IMR-90 (cell line): ENCODE results near the gene OR10H5. TPM values are rescaled to one million over a fixed set of nuclear protein-coding genes. Genes with fewer than 3 reads are reported as not detected.

Source experiments
- ATAC-seq: fragments of 200-7000 bp; cut with Tn5 transposase; 2 replicates; pipeline ENCODE4 v1.9.1; 2020; ENCODE audit warnings: low read depth, mild to moderate bottlenecking, moderate library complexity
- BruUV-seq: library from RNA; stranded (reverse); fragments of 400-500 nt; replicated peaks from 2 replicates; lab custom pipeline; 2021; lab: Mats Ljungman, UMichigan
- CTCF ChIA-PET: fragments of 300-600 bp; formaldehyde crosslinking; extraction: SDS; loops from one replicate; lab custom pipeline; 2021; ENCODE audit warnings: antibody characterized with exemption; lab: Yijun Ruan, JAX
- POLR2A ChIA-PET: fragments of 300-600 bp; sonication (Branson Sonifier 250); formaldehyde crosslinking; loops from one replicate; lab custom pipeline; 2022; ENCODE audit warnings: antibody characterized with exemption; ENCODE audit not compliant: unreplicated experiment; lab: Charles Lee
- DNase-seq: peaks from one replicate; pipeline ENCODE4 v3.0.0; 2013
- H2AFZ ChIP-seq: replicated peaks from 2 replicates; pipeline ENCODE3; 2013; ENCODE audit warnings: low read length, mild to moderate bottlenecking; ENCODE audit not compliant: poor library complexity
- H2AK5ac ChIP-seq: 2 replicates; pipeline ENCODE4 v1.6.1; 2013; ENCODE audit warnings: low read depth, low read length, inconsistent platforms
- H2AK9ac ChIP-seq: replicated peaks from 2 replicates; pipeline ENCODE3; 2013; ENCODE audit warnings: mild to moderate bottlenecking, low read depth, low read length, moderate library complexity; ENCODE audit not compliant: poor library complexity
- H2BK120ac ChIP-seq: 2 replicates; pipeline ENCODE4 v1.6.1; 2013; ENCODE audit warnings: low read depth, low read length, inconsistent platforms
- H2BK15ac ChIP-seq: 3 replicates; pipeline ENCODE4 v1.6.1; 2013; ENCODE audit warnings: low read depth, low read length, inconsistent platforms
- H2BK20ac ChIP-seq: 2 replicates; pipeline ENCODE4 v1.6.1; 2013; ENCODE audit warnings: low read depth, mild to moderate bottlenecking, inconsistent platforms, low read length, moderate library complexity
- H2BK5ac ChIP-seq: 2 replicates; pipeline ENCODE4 v1.6.1; 2013; ENCODE audit warnings: mild to moderate bottlenecking, low read depth, low read length, inconsistent platforms; ENCODE audit not compliant: poor library complexity, severe bottlenecking
- H3K14ac ChIP-seq: replicated peaks from 2 replicates; pipeline ENCODE4 v1.6.1; 2013; ENCODE audit warnings: low read depth, low read length, inconsistent platforms
- H3K18ac ChIP-seq: 2 replicates; pipeline ENCODE4 v1.6.1; 2013; ENCODE audit warnings: low read depth, low read length, control low read depth
- H3K23ac ChIP-seq: 2 replicates; pipeline ENCODE4 v1.6.1; 2013; ENCODE audit warnings: low read depth, low read length, inconsistent platforms
- H3K27ac ChIP-seq: 2 replicates; pipeline ENCODE4 v1.5.1; 2013; ENCODE audit warnings: mild to moderate bottlenecking, control low read depth, low read length; ENCODE audit not compliant: insufficient read depth
- H3K27me3 ChIP-seq: 2 replicates; pipeline ENCODE4 v1.6.1; 2013; ENCODE audit warnings: low read length; ENCODE audit not compliant: control insufficient read depth, insufficient read depth
- H3K36me3 ChIP-seq: 2 replicates; pipeline ENCODE4 v1.6.1; 2013; ENCODE audit warnings: low read length, mixed read lengths; ENCODE audit not compliant: control insufficient read depth, insufficient read depth
- H3K4ac ChIP-seq: 2 replicates; pipeline ENCODE4 v1.6.1; 2013; ENCODE audit warnings: low read depth, low read length, inconsistent platforms
- H3K4me1 ChIP-seq: 2 replicates; pipeline ENCODE4 v1.6.1; 2013; ENCODE audit warnings: low read length, mixed read lengths; ENCODE audit not compliant: control insufficient read depth, insufficient read depth
- H3K4me2 ChIP-seq: 2 replicates; pipeline ENCODE4 v1.6.1; 2013; ENCODE audit warnings: low read depth, mild to moderate bottlenecking, control low read depth, low read length, moderate library complexity
- H3K4me3 ChIP-seq: 2 replicates; pipeline ENCODE4 v1.5.1; 2013; ENCODE audit warnings: low read depth, mild to moderate bottlenecking, control low read depth, low read length, moderate library complexity; ENCODE audit not compliant: insufficient read depth
- H3K56ac ChIP-seq: 2 replicates; pipeline ENCODE4 v1.6.1; 2013; ENCODE audit warnings: low read length, inconsistent platforms; ENCODE audit not compliant: insufficient read depth; ENCODE audit errors: extremely low read depth
- H3K79me1 ChIP-seq, 2 experiments: 2 replicates each; pipeline ENCODE4 v1.6.1; 2013; ENCODE audit warnings: low read length in 2 of 2, inconsistent platforms in 1 of 2, low read depth in 1 of 2
- H3K9ac ChIP-seq: 2 replicates; pipeline ENCODE4 v1.6.1; 2013; ENCODE audit warnings: low read depth, low read length, control low read depth
- H3K9me1 ChIP-seq: 2 replicates; pipeline ENCODE4 v1.6.1; 2013; ENCODE audit warnings: low read length, inconsistent platforms; ENCODE audit not compliant: insufficient read depth
- H3K9me3 ChIP-seq: 2 replicates; pipeline ENCODE4 v1.6.1; 2013; ENCODE audit warnings: low read length; ENCODE audit not compliant: control insufficient read depth, insufficient read depth
- H4K20me1 ChIP-seq: 2 replicates; pipeline ENCODE4 v1.6.1; 2013; ENCODE audit warnings: low read length, inconsistent platforms; ENCODE audit not compliant: insufficient read depth
- H4K5ac ChIP-seq: 2 replicates; pipeline ENCODE4 v1.6.1; 2013; ENCODE audit warnings: mild to moderate bottlenecking, low read depth, low read length, control low read depth
- H4K8ac ChIP-seq, 2 experiments: 2 replicates each; pipeline ENCODE4 v1.6.1; 2013; ENCODE audit warnings: low read depth in 2 of 2, low read length in 2 of 2, control low read depth in 1 of 2, inconsistent platforms in 1 of 2
- H4K91ac ChIP-seq: 2 replicates; pipeline ENCODE4 v1.6.1; 2013; ENCODE audit warnings: low read depth, low read length, inconsistent platforms; ENCODE audit not compliant: insufficient read depth
- CHD1 ChIP-seq: IDR thresholded peaks from 2 replicates; pipeline ENCODE4 v1.6.1; 2012; ENCODE audit warnings: low read depth, low read length, improper control_type of control experiment
- ELK1 ChIP-seq: fragments of 150-350 bp; IDR thresholded peaks from 2 replicates; pipeline ENCODE4 v1.6.1; 2016; ENCODE audit warnings: low read depth, mild to moderate bottlenecking, low read length, moderate library complexity, borderline replicate concordance
- MAFK ChIP-seq: IDR thresholded peaks from 2 replicates; pipeline ENCODE4 v1.6.1; 2012; ENCODE audit warnings: low read depth, low read length, improper control_type of control experiment
- RFX5 ChIP-seq: IDR thresholded peaks from 2 replicates; pipeline ENCODE4 v1.8.0; 2012; ENCODE audit warnings: low read depth, mild to moderate bottlenecking, low read length, moderate library complexity
- USF2 ChIP-seq: fragments of 150-350 bp; IDR thresholded peaks from 2 replicates; pipeline ENCODE4 v1.6.1; 2017; ENCODE audit warnings: mild to moderate bottlenecking, antibody characterized with exemption, low read length, low read depth
- WGBS, 2 experiments: methylation state at CpG; one replicate each; pipeline versions ENCODE4 v1.1.5 to v1.1.7; 2013; ENCODE audit warnings: missing lambda C conversion rate in 2 of 2; ENCODE audit not compliant: insufficient read length in 1 of 2; ENCODE audit errors: extremely low coverage in 2 of 2; 5-methylcytosine and 5-hydroxymethylcytosine counted together
- dilution Hi-C: fragments of 300-500 bp; cut with HindIII; formaldehyde crosslinking; loops from one replicate; pipeline ENCODE4 v1.14.3; 2018; ENCODE audit warnings: low sequenced_read_pairs; ENCODE audit not compliant: unreplicated experiment
- in situ Hi-C: fragments of 300-500 bp; cut with MboI; formaldehyde crosslinking; loops from 3 replicates; pipeline ENCODE4 v1.14.3; 2019; ENCODE audit warnings: low sequenced_read_pairs, inconsistent platforms, mixed read lengths
- intact Hi-C: fragments of 100-400 bp; cut with micrococcal nuclease; formaldehyde crosslinking; loops from 2 replicates; pipeline ENCODE4 v1.10.0; 2022
- polyA plus RNA-seq, 3 experiments: library from polyadenylated mRNA; depleted of rRNA; stranded (reverse); fragments of >200 nt; gene quantifications; 2 replicates each; pipeline ENCODE4 v1.2.3, GENCODE V29; 2012; ENCODE audit warnings: low replicate concordance in 1 of 3
- total RNA-seq: library from RNA; depleted of rRNA; stranded (reverse); fragments of >200 nt; gene quantifications from 2 replicates; pipeline ENCODE4 v1.2.3, GENCODE V29; 2012

Gene OR10H5
- total and polyA plus RNA-seq, 2 of the 4 experiments (the other 2 are of a cell fraction) = not detected

- Histone ChIP-seq H2AK5ac (no peak overlapping the region), H4K91ac (no peak overlapping the region), H2BK15ac (no peak overlapping the region), H3K27ac (no peak overlapping the region), H3K9me3 (peaks cover 24% of the 10 kb centered on the region), H2BK20ac (no peak overlapping the region), H2BK5ac (no peak overlapping the region), H3K4ac (no peak overlapping the region), H3K9ac (no peak overlapping the region), H4K20me1 (no peaks in the 10 kb centered on the region), H4K5ac (no peak overlapping the region), H3K56ac (no peak overlapping the region), H3K9me1 (no peaks in the 10 kb centered on the region), H3K4me2 (no peak overlapping the region), H3K14ac (no peak overlapping the region), H3K79me1 (no peaks in the 10 kb centered on the region), H2AK9ac (no peak overlapping the region), H3K36me3 (no peaks in the 10 kb centered on the region), H3K23ac (no peak overlapping the region), H4K8ac (no peak overlapping the region), H2BK120ac (no peak overlapping the region), H3K4me3 (no peak overlapping the region), H3K4me1 (no peaks in the 10 kb centered on the region), H3K27me3 (no peaks in the 10 kb centered on the region), H2AFZ (no peak overlapping the region), H3K18ac (no peak overlapping the region)
- WGBS, 2 experiments = no CpG with 5 or more reads among the region's 4 CpGs
- no peak for ATAC-seq
- CTCF ChIA-PET = no interaction called here
- no peak for DNase-seq
- in situ Hi-C loops (no loop called here), intact Hi-C loops (no loop called here), dilution Hi-C loops (no loop called here)
- POLR2A ChIA-PET = no interaction called here
- BruUV-seq = no TSS peak
- no peak for TF ChIP-seq USF2
- TF ChIP-seq RFX5 = no peak
- no peak for TF ChIP-seq ELK1
- TF ChIP-seq MAFK = no peak
- TF ChIP-seq CHD1 = no peak
Observed at GRCh38 chr19:15788594-15789270, 1.3 kb downstream of the OR10H5 start.
